Activated CD4-positive, CD25-positive, alpha-beta regulatory T cell (primary cell): ENCODE measurements around the gene GRM4.
"Not testable (repeated sequence)": the region's sequence is repeated elsewhere in the genome, so short reads cannot be mapped to it uniquely, and the experiment has no call there.

Source experiments
- DNase-seq, 4 experiments: peaks; one replicate each; lab custom pipeline; 2025; lab: John Stamatoyannopoulos, UW

The GRM4 gene

DNA sequence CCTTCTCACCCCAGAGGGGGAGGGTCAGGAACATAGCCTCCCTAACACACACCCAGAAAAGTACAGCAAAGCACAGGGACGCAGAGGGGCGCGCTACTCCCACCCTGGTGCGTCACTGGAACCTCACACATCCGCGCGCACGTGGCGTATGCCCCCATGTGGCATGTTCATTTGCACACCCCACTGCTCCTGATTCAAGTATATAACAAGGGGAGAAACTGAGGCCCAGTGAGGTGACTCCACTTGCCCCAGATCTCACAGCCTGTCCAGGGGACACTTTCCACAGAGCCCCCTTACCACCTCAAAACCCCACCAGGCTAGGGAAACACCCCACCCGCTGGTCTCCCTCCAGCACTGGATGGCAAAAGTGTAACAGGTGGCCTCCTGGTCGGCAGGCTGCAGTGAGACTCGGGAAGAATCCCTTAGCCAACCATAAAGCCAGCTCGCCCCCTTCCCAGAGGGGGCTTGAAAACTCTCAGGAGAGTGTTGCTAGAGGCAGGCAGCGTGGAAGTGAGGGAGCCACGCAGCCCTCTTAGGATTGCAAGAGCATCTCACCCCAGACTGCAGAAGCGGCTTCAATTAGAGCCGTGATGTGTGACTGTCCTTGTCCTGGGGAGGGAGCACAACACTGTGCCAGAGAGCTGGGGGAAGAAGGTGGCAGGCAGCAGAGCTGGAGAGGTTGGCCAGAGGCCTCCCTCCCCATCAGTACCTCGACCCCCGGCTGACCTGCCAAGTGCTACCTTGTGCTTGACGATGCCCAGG lies at the start of gene GRM4:
TSS of gene GRM4 (minus strand) at position 67 of the 762 bp plus-strand sequence. CDS start 12,591 bp downstream, outside the sequence.
- no peak for DNase-seq

DNA sequence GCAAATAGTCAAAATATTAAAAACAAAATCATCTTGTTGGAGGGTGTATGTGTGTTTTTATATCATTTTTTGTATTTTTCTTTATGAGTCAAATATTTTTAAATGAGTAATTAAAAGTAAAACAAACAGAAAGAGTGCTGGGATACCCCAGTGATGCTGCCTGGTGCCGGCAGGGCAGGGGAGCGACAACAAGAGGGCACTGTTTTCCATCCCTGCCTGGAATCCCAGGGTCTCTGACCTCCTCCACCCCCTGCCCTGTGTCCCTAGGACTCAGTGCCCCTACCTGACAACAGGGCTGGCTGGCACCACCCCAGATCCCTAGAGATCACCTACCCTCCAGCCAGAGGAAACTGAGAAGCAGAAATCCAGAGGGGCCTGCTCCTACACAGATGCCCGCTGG lies 48.9 kb upstream of the GRM4 start:
- no peak for DNase-seq

GRCh38 chr6:34190504-34191122 lies 44.7 kb upstream of the GRM4 start:
- DNase-seq = no peak

- no peak for DNase-seq
These were observed 44.1 kb upstream of the GRM4 start for GRCh38 chr6:34189806-34190503.

DNA sequence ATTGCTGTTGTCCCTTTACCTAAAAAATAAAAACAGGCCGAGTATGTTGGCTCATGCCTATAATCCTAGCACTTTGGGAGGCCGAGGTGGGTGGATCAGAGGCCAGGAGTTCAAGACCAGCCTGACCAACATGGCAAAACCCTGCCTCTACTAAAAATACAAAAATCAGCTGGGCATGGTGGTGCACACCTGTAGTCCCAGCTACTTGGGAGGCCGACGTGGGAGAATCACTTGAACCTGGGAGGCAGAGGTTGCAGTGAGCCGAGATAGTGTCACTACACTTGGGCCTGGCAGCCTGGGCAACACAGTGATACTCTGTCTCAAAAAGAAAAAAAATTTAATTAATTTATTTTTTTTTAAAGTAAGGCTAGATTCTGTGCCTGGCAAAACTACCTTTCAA lies 38.8 kb upstream of the GRM4 start:
- not testable (repeated sequence) for DNase-seq

- DNase-seq = no peak
These were observed 37.1 kb upstream of the GRM4 start for GRCh38 chr6:34182751-34183531.

- DNase-seq = no peak
These were observed 36.0 kb upstream of the GRM4 start for GRCh38 chr6:34181908-34182307.

DNA sequence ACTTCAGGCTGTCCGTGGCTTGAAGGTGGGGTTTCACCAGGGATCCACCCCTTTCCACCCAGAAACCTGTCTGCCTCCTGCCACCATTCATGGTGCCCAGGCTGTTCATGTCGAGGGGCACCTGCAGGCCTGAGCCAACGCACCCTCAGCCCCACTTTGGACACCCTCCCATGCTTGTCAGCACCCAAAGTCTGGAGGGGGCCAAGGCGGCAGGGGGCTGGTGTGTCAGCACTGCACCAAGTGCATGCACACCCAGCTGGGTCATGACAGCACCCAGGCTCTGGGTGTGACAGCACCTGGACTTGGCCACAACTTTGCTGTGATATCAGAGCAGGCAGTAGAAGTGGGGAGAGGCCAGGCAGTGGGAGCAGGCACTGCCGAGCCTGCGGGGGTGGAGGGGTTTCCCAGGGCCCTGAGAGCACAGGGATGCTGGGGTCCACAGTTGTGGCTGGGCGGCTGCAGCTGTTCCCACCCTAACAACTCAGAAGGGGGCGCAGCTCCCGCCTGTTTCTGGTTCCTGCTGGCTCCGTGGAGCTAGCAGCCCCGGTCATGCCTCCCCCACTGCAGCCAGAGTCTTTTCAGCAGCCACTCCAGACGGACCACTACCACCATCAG lies 33.3 kb upstream of the GRM4 start:
- no peak for DNase-seq

DNA sequence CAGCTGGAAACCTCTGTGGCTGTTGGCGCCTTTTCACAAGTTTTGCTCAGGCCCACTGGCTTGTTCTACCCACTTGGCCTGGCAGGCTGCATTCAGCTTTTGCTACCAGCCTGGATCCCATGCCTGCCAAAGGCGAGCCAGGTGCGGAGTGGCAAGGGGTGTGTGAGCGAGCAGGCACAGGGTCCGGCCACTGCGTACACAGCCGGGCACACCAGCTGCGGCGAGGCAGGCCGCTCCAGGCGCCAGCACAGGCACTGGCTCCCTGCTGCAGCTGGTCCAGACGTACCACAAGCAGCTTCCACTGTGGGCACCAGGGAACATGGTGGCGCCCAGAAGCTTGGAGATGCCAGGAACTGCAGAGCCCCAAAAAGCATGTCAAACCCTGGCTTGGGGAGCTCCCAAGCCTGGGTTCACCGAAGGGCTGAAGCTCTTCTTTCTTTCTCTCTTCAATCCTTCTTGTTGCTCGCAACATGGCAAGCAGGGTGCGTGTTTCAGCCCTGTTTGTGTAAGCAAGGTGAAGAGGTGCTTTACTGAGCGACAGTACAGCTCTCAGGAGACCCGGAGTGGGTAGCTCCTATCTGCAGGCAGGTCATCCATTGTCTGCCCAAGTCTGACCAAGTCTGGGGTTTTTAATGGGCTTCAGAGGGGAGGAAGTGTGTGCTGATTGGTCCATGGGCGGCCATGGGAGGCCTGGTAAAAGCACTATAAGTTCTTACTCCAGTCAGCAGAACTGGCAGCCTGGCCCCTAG lies 32.6 kb upstream of the GRM4 start:
- DNase-seq = no peak

- no peak for DNase-seq
These were observed 31.3 kb upstream of the GRM4 start for GRCh38 chr6:34177181-34177591.

DNA sequence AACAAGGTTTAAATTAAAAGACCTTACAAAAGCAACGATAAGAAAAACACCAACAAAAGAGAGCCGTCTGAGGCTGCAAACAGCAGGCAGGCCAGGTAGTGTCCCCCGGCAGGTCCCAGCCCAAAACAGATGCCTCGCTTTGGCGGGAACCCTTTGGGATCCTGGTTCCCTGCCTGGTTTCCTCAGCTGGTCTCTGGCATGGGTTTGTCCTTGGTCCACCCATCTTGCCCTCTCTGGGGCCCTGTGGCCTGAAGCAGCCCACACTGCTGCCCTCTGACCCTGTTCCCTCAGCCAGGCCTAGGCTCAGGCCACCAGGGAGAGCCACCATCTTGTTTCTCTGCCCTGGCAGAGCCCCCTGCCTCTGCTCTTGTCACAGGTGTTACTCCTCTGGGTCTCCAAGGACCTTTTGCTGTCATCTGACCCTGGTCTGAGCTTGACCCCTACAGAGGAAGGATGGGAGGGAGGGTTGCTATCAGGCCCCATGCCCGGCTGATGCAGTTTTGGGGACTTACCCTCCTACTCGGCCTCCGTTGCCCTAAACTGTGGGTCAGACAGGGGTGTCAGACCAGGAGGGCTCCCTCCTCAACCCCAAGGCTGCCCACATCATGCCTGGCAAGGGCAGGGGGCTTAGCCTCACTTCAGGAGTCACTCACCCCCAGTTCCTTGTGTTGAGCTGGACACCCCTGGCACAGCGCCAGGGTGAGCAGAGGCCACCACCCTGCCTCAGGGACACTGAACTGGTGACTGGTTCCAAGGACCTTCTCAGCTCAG lies 30.6 kb upstream of the GRM4 start:
- DNase-seq = no peak

- DNase-seq = no peak
These were observed 29.0 kb upstream of the GRM4 start for GRCh38 chr6:34174846-34175399.

- no peak for DNase-seq
These were observed 27.3 kb upstream of the GRM4 start for GRCh38 chr6:34172961-34173775.

- DNase-seq = no peak
These were observed 24.5 kb upstream of the GRM4 start for GRCh38 chr6:34170346-34170745.

DNA sequence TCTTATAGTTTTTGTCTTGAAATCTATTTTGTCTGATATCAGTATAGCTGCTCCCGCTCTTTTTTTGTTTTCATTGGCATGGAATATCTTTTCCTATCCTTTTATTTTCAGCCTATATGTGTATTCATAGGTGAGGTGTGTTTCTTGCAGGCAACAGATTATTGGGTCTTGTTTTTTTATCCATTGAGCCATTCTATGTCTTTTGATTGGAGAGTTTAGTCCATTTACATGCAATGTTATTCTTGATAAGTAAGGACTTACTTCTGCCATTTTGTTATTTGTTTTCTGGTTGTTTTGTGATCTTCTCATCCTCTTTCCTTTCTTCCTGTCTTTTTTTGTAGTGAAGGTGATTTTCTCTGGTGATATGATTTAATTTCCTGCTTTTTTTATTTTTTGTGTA lies 24.0 kb upstream of the GRM4 start:
- no peak for DNase-seq

DNA sequence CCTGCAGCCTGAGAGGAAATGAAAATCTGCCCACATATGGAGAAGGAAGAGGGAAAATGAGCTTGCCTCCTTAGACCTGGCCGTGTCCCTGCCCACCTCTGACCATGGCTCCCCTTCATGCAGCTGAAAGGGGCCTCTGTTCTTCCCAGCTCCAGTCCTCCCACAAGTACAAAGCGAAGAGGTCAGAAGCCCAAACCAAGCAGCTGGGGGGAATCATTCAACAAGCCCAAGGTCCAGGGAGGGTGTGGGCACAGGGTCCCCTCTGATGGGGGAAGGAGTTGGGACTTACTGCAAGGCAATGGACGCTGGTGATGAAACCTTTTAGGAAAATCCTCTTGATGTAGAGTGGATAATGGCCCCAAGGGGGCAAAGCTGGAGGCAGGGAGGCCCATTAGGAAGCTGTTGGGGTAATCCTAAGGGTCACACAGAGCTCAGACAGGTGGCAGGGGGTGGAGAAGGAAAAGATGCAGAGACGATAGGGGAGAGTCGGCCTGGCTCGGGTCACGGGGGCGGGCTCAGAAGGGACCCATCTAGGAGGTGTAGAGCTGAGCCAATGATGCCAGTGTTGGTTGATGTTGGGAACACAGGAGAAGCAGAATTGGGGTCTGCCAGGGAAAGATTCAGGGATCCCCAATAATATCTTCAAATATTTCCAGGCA lies 16.1 kb upstream of the GRM4 start:
- no peak for DNase-seq

GRCh38 chr6:34159844-34160243 lies 14.0 kb upstream of the GRM4 start:
- no peak for DNase-seq

DNA sequence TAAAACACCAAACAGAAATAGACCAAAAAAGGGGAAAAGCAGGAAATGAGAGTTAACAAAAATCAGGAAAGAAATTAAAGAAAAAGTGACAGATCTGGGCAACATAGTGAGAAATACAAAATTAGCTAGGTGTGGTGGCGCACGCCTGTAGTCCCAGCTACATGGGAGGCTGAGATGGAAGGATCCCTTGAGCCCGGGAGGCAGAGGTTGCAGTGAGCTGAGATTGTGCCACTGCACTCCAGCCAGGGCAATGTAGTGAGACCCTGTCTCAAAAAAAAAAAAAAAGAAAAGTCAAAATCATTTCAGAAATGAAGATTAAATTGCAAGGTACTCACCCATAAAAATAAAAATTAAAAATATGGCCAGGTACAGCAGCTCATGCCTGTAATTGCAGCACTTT lies 13.0 kb upstream of the GRM4 start:
- DNase-seq = no peak

GRCh38 chr6:34157851-34158250 lies 12.0 kb upstream of the GRM4 start:
- no peak for DNase-seq
